Ishikawa (cell line): ENCODE results near the gene RXRB.

Experiments
- CEBPB ChIP-seq: IDR thresholded peaks from 2 replicates; pipeline ENCODE4 v1.6.1; 2012
- CREB1 ChIP-seq: IDR thresholded peaks from 2 replicates; pipeline ENCODE4 v1.6.1; 2012; ENCODE audit warnings: low read depth
- EGR1 ChIP-seq: IDR thresholded peaks from 2 replicates; pipeline ENCODE4 v1.6.1; 2012
- EP300 ChIP-seq: IDR thresholded peaks from 2 replicates; pipeline ENCODE4 v1.6.1; 2012; ENCODE audit warnings: borderline replicate concordance
- FOXM1 ChIP-seq: IDR thresholded peaks from 2 replicates; pipeline ENCODE4 v1.6.1; 2012; ENCODE audit warnings: low read depth, borderline replicate concordance
- NFIC ChIP-seq: IDR thresholded peaks from 2 replicates; pipeline ENCODE4 v1.6.1; 2012
- RAD21 ChIP-seq: IDR thresholded peaks from 2 replicates; pipeline ENCODE4 v1.6.1; 2012; ENCODE audit warnings: low read depth
- REST ChIP-seq: IDR thresholded peaks from 2 replicates; pipeline ENCODE4 v1.6.1; 2012; ENCODE audit warnings: low read depth, mild to moderate bottlenecking
- TAF1 ChIP-seq: IDR thresholded peaks from 2 replicates; pipeline ENCODE4 v1.6.1; 2012; ENCODE audit warnings: low read depth, mild to moderate bottlenecking
- TCF12 ChIP-seq: IDR thresholded peaks from 2 replicates; pipeline ENCODE4 v1.6.1; 2012; ENCODE audit warnings: low read depth
- TEAD4 ChIP-seq: IDR thresholded peaks from 2 replicates; pipeline ENCODE4 v1.6.1; 2012
- YY1 ChIP-seq: IDR thresholded peaks from 2 replicates; pipeline ENCODE4 v1.6.1; 2012; ENCODE audit warnings: low read depth
- ZBTB7A ChIP-seq: IDR thresholded peaks from 2 replicates; pipeline ENCODE4 v1.6.1; 2012; ENCODE audit warnings: low read depth
- TF ChIP-seq, protein P1 (sequence below): IDR thresholded peaks from 2 replicates; pipeline ENCODE4 v1.6.1; 2012
- TF ChIP-seq, protein P2 (sequence below): IDR thresholded peaks from 2 replicates; pipeline ENCODE4 v1.6.1; 2012

RXRB gene

DNA sequence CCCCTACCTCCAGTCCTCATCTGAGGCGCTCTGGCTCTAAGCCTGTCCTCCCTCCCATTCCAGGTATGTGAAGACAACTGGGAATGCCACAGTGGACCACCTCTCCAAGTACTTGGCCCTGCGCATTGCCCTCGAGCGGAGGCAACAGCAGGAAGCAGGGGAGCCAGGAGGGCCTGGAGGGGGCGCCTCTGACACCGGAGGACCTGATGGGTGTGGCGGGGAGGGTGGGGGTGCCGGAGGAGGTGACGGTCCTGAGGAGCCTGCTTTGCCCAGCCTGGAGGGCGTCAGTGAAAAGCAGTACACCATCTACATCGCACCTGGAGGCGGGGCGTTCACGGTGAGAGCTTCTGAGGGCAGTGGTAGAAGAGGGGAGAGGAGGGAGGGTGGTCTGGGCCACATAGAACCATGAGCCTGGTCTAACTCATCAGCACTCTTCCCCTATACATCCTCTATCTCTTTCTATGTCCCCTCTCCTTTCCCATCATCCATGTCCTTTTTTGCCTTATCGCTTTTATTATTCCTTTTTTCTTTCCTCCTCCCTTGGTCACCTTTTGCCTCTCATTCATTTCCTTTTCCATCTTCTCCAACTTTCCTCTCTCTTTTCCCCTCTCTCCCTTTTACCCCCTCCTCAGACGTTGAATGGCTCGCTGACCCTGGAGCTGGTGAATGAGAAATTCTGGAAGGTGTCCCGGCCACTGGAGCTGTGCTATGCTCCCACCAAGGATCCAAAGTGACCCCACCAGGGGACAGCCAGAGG is 11.4 kb upstream of the RXRB start:
- TF ChIP-seq EGR1 (no peak), EP300 (no peak), TAF1 (no peak), CEBPB (no peak), YY1 (no peak), FOXM1 (no peak), TEAD4 (no peak), REST (no peak), CREB1 (no peak), NFIC (no peak), TCF12 (no peak), RAD21 (no peak), ZBTB7A (no peak)
- TF ChIP-seq, protein P1, sequence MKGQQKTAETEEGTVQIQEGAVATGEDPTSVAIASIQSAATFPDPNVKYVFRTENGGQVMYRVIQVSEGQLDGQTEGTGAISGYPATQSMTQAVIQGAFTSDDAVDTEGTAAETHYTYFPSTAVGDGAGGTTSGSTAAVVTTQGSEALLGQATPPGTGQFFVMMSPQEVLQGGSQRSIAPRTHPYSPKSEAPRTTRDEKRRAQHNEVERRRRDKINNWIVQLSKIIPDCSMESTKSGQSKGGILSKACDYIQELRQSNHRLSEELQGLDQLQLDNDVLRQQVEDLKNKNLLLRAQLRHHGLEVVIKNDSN: no peak
- TF ChIP-seq, protein P2, sequence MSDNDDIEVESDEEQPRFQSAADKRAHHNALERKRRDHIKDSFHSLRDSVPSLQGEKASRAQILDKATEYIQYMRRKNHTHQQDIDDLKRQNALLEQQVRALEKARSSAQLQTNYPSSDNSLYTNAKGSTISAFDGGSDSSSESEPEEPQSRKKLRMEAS: no peak

DNA sequence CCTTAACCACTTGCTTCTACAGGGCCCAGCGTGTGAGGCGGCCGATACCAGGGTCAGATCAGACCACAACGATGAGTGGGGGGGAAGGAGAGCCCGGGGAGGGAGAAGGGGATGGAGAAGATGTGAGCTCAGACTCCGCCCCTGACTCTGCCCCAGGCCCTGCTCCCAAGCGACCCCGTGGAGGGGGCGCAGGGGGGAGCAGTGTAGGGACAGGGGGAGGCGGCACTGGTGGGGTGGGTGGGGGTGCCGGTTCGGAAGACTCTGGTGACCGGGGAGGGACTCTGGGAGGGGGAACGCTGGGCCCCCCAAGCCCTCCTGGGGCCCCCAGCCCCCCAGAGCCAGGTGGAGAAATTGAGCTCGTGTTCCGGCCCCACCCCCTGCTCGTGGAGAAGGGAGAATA is 10.7 kb upstream of the RXRB start:
- TF ChIP-seq, protein P1: no peak
- TF ChIP-seq RAD21 (no peak), TEAD4 (no peak), CEBPB (no peak), EP300 (no peak), TAF1 (no peak), YY1 (no peak), CREB1 (no peak)

DNA sequence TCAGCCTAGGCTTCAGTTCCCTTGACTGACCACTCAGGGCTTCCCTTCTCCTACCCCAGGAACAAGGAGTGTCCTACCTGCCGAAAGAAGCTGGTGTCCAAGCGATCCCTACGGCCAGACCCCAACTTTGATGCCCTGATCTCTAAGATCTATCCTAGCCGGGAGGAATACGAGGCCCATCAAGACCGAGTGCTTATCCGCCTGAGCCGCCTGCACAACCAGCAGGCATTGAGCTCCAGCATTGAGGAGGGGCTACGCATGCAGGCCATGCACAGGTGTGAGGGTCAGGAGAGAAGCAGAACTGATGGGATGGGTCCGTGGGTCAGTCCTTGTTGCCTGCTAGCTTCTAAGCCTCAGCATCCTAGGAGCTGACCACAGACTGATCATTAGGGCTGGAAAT is 9.4 kb upstream of the RXRB start:
- TF ChIP-seq CREB1: no peak
- no peak for TF ChIP-seq ZBTB7A
- TF ChIP-seq EP300: no peak

DNA sequence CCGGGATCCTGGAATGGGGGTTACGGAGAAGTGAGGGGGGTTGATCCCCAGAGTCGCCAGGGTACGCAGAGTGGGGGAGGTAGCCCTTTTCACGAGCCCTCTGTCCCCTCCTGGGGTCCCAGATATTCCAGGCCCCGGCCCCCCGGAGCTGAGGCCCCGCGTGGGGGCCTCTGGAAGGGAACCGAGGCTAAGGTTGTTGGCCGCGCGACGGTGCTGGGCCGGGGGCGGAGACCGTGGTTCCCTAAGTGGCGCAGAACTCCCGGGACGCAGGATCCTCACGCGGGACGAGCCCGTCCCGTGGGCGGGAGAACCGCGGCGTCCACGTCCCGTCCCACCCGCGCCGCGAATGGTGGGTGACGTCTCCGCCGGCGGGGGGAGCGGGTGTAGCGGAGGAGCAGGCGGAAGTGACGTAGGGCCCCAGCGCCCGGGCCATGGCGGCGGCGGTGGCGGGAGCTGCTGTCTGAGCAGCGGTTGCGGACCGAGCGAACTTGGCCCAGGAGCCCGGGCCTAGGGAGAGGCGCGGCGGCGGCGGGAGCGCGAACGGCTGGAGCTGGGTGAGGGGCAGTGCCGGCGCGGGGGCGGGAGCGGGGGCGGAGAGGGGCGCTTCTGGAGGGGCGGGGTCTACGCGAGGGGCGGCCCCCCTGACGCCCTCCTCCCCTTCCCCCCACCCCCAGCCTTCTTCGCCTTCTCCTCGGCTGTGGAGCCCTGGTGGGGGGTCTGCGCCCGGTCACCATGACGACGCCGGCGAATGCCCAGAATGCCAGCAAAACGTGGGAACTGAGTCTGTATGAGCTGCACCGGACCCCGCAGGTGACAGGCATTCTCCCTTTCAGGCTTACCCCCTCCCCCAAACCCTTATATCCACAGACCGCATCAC is 7.9 kb upstream of the RXRB start, which contains the start of gene RING1:
RING1 (plus strand) TSS at position 410 of the 877 bp plus-strand sequence; CDS start at position 733, 323 bp downstream.
- TF ChIP-seq CREB1 (peak; percentile 82), EGR1 (peak; percentile 72), TCF12 (no peak; the same call in 1 of the 2 replicates), REST (no peak), NFIC (no peak), EP300 (no peak), TAF1 (peak; percentile 88), YY1 (peak; percentile 90)
- TF ChIP-seq, protein P2: peak; percentile 20; the same call in 1 of the 2 replicates

DNA sequence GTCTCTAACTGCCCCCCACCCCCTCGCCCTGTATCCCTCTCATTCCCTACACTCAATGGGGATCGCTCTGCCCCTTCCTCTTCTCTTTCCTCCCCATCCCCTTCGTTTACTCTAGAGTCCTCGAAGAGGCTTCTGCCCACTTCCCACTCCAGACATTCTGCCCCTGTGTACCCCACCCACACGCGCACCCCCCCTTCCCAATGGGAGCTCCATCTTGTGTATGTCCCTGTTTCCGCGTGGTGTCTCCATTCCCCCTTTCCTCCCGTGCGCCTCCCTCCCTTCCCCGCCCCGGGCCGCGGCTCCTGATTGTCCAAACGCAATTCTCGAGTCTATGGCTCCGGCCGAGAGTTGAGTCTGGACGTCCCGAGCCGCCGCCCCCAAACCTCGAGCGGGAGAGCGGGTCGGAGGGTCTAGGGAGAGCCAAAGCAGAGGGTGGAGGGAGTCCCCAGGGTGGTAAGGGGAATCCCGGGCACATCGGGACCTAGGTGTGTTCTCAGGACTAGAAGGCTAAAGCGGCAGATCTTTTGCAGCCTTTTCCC is 7.2 kb upstream of the RXRB start:
- TF ChIP-seq TAF1 (no peak), EGR1 (no peak), YY1 (peak; percentile 27; the same call in 1 of the 2 replicates), EP300 (no peak), NFIC (no peak), CREB1 (no peak)
